GM19467 (cell line): ENCODE measurements around the gene MEIS2.

Experiments used
- ATAC-seq: cut with Tn5 transposase; IDR thresholded peaks from one replicate; pipeline ENCODE4 v1.9.1; 2021; ENCODE audit warnings: mild to moderate bottlenecking, moderate library complexity; ENCODE audit not compliant: unreplicated experiment

MEIS2 gene

GRCh38 chr15:37112971-37113670, 12.8 kb upstream of the MEIS2 start:
- ATAC-seq = no peak

GRCh38 chr15:37112171-37112570, 11.8 kb upstream of the MEIS2 start:
- ATAC-seq = no peak

- no peak for ATAC-seq
Observed at GRCh38 chr15:37111427-37111717, 11.0 kb upstream of the MEIS2 start.

- no peak for ATAC-seq
Observed at GRCh38 chr15:37109872-37110572, 9.7 kb upstream of the MEIS2 start.

- no peak for ATAC-seq
Observed at GRCh38 chr15:37109168-37109871, 9.0 kb upstream of the MEIS2 start.

GRCh38 chr15:37108381-37109167, 8.2 kb upstream of the MEIS2 start:
- ATAC-seq = no peak

- ATAC-seq = no peak
Observed at GRCh38 chr15:37107744-37108380, 7.5 kb upstream of the MEIS2 start.

GRCh38 chr15:37107071-37107743, 6.9 kb upstream of the MEIS2 start:
- ATAC-seq = no peak

GRCh38 chr15:37106490-37107001, 6.2 kb upstream of the MEIS2 start:
- ATAC-seq = no peak

- ATAC-seq = no peak
Observed at GRCh38 chr15:37105889-37106288, 5.5 kb upstream of the MEIS2 start.

- ATAC-seq = no peak
Observed at GRCh38 chr15:37105029-37105428, 4.7 kb upstream of the MEIS2 start.

GRCh38 chr15:37104424-37104981, 4.2 kb upstream of the MEIS2 start:
- ATAC-seq = no peak

- ATAC-seq = no peak
Observed at GRCh38 chr15:37103475-37104423, 3.4 kb upstream of the MEIS2 start.

- no peak for ATAC-seq
Observed at GRCh38 chr15:37103163-37103435, 2.8 kb upstream of the MEIS2 start.

- no peak for ATAC-seq
Observed at GRCh38 chr15:37102305-37103162, 2.2 kb upstream of the MEIS2 start.

GRCh38 chr15:37101980-37102304, 1.6 kb upstream of the MEIS2 start:
- ATAC-seq = no peak

GRCh38 chr15:37100966-37101215, 542 bp upstream of the MEIS2 start:
- ATAC-seq = peak; percentile 18

- ATAC-seq = no peak
Observed at GRCh38 chr15:37099319-37100108, 835 bp downstream of the MEIS2 start.
